ENCODE measurements around the gene CALML4. TPM values are rescaled to one million over a fixed set of nuclear protein-coding genes. Genes with fewer than 3 reads are reported as not detected.
"Not testable (repeated sequence)": the region's sequence is repeated elsewhere in the genome, so short reads cannot be mapped to it uniquely, and the experiment has no call there.

Gene CALML4
- polyA plus RNA-seq, 1 donor (not counting 4 experiments of a cell fraction or from before 2014, with no cell fraction given): 7.0 TPM

DNA sequence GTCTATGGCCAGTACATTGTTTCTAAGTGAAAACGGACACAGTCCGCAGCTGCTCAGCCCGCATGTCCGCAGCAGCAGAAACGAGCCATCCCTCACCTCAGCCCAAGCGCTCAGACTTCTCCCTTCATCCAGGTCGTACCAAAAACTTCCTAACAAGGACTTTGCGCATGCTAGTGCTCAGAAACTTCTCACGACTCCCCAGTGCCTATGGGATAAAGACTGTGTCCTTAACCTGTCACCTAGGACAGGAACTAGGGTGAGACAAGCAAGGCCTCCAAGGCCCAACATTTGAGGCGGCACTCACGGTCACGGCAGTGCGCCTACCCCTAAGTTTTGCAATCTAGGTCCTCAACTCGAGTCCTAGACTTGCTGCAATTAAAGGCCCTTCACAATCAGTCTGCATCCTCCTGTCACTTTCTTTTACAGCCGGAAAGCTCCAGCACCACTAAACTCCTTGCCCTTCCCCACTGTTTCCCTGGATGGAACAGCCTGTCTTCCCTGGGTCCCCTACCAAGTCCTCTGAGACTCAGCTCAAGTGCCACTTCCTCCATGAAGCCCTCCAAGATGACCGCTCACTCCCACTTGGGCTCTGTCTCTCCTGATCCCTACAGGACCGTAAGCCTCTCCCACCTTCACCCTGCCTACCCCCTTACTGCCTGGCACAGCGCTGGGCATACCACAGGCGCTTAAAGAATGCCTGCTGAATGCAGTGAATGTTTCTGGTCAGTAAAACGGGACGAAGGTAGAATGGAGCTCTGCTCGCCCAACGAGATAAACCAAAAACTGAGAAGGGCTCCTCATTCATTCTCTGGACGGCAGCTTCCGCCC, 23.2 kb upstream of the CALML4 start:
- Histone ChIP-seq H3K27me3 (ENCODE audit: control insufficient read depth, extremely low read depth, insufficient read depth, low read length) (peaks cover 4% of the 10 kb centered on the region), H3K79me2 (ENCODE audit: control insufficient read depth, insufficient read depth, low read length) (peaks cover 54% of the 10 kb centered on the region), H2AFZ (ENCODE audit: control insufficient read depth, low read length) (peak overlapping the region; percentile 79), H3K9me1 (ENCODE audit: control insufficient read depth, extremely low read depth, insufficient read depth, low read length) (peaks cover 2% of the 10 kb centered on the region), H3K9ac (ENCODE audit: control insufficient read depth, extremely low read depth, insufficient read depth, low read length) (peak overlapping the region; percentile 95), H3K4me3 (ENCODE audit: control insufficient read depth in 2 of 3, extremely low read depth in 1 of 3, insufficient read depth in 2 of 3, low read depth in 1 of 3, low read length in 3 of 3) (peak overlapping the region; percentile 67 to 82 (median 81)), H3K4me2 (ENCODE audit: control insufficient read depth, extremely low read depth, insufficient read depth, low read depth, low read length) (peak overlapping the region; percentile 98), H3K9me3 (ENCODE audit: control insufficient read depth, low read depth, low read length) (no peaks in the 10 kb centered on the region), H3K36me3 (ENCODE audit: control insufficient read depth in 2 of 2, extremely low read depth in 1 of 2, insufficient read depth in 2 of 2, low read length in 2 of 2) (peaks cover 0 to 3% of the 10 kb centered on the region in 2 experiments), H3K4me1 (ENCODE audit: control insufficient read depth, extremely low read depth, insufficient read depth, low read length) (peaks cover 16% of the 10 kb centered on the region), H3K27ac (ENCODE audit: control insufficient read depth, insufficient read depth, low read length) (peak overlapping the region; percentile 87), H4K20me1 (ENCODE audit: control insufficient read depth, extremely low read depth, insufficient read depth, low read length) (peaks cover 7% of the 10 kb centered on the region)
- dilution Hi-C loops (cut with MboI; ENCODE audit: extremely low pct_ligation_motif_present, low sequenced_read_pairs): no loop called here
- TF ChIP-seq, protein P1, sequence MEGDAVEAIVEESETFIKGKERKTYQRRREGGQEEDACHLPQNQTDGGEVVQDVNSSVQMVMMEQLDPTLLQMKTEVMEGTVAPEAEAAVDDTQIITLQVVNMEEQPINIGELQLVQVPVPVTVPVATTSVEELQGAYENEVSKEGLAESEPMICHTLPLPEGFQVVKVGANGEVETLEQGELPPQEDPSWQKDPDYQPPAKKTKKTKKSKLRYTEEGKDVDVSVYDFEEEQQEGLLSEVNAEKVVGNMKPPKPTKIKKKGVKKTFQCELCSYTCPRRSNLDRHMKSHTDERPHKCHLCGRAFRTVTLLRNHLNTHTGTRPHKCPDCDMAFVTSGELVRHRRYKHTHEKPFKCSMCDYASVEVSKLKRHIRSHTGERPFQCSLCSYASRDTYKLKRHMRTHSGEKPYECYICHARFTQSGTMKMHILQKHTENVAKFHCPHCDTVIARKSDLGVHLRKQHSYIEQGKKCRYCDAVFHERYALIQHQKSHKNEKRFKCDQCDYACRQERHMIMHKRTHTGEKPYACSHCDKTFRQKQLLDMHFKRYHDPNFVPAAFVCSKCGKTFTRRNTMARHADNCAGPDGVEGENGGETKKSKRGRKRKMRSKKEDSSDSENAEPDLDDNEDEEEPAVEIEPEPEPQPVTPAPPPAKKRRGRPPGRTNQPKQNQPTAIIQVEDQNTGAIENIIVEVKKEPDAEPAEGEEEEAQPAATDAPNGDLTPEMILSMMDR (optimal IDR thresholded peaks at IDR 0.05 in 1 of 3, IDR thresholded peaks at IDR 0.05 in 1 of 3, conservative IDR thresholded peaks at IDR 0.05 in 1 of 3; ENCODE audit: extremely low read depth in 1 of 3, insufficient read depth in 2 of 3, low read length in 3 of 3): no peak
- no peak for TF ChIP-seq EZH2 (IDR thresholded peaks at IDR 0.05; ENCODE audit: low read length)
- no peak for FAIRE-seq
- no peak for DNase-seq (ENCODE audit: low read depth, low spot score)

DNA sequence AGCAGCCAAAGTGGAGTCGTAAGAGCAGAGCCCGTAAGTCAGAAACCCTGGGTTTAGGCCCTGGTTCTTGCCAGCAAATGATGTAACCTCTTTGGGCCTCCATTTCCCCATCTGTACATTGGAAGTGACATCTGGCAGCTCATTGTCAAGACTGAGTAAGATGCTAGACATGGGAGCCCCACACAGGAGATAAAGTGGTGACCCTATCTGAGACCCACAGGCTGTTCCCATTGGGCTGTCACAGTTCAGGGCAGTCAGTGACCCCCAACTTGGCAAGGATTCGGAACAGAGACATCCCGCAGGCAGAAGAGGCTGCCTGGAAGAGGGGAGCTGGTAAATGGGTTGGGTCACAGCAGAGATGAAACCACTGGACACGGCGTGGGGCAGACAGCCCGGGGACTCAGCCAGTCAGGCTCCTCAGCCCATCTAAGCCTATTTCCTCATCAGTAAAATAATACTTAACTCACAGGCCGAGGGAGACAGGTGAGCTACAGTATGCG, 22.6 kb upstream of the CALML4 start:
- Histone ChIP-seq H3K27me3 (ENCODE audit: control insufficient read depth, extremely low read depth, insufficient read depth, low read length) (peaks cover 4% of the 10 kb centered on the region), H3K9ac (ENCODE audit: control insufficient read depth, extremely low read depth, insufficient read depth, low read length) (peak overlapping the region; percentile 95), H3K36me3 (ENCODE audit: control insufficient read depth in 2 of 2, extremely low read depth in 1 of 2, insufficient read depth in 2 of 2, low read length in 2 of 2) (peaks cover 0 to 3% of the 10 kb centered on the region in 2 experiments), H4K20me1 (ENCODE audit: control insufficient read depth, extremely low read depth, insufficient read depth, low read length) (peaks cover 10% of the 10 kb centered on the region), H2AFZ (ENCODE audit: control insufficient read depth, low read length) (no peak overlapping the region), H3K27ac (ENCODE audit: control insufficient read depth, insufficient read depth, low read length) (peak overlapping the region; percentile 87), H3K4me1 (ENCODE audit: control insufficient read depth, extremely low read depth, insufficient read depth, low read length) (peaks cover 16% of the 10 kb centered on the region), H3K9me3 (ENCODE audit: control insufficient read depth, low read depth, low read length) (no peaks in the 10 kb centered on the region), H3K79me2 (ENCODE audit: control insufficient read depth, insufficient read depth, low read length) (peaks cover 58% of the 10 kb centered on the region), H3K4me2 (ENCODE audit: control insufficient read depth, extremely low read depth, insufficient read depth, low read depth, low read length) (peak overlapping the region; percentile 98), H3K4me3 (ENCODE audit: control insufficient read depth in 2 of 3, extremely low read depth in 1 of 3, insufficient read depth in 2 of 3, low read depth in 1 of 3, low read length in 3 of 3) (peak overlapping the region in 2 of 3 experiments; percentile 67 to 81), H3K9me1 (ENCODE audit: control insufficient read depth, extremely low read depth, insufficient read depth, low read length) (peaks cover 2% of the 10 kb centered on the region)
- TF ChIP-seq, protein P1 (optimal IDR thresholded peaks at IDR 0.05 in 1 of 3, IDR thresholded peaks at IDR 0.05 in 1 of 3, conservative IDR thresholded peaks at IDR 0.05 in 1 of 3; ENCODE audit: extremely low read depth in 1 of 3, insufficient read depth in 2 of 3, low read length in 3 of 3): no peak
- TF ChIP-seq EZH2 (IDR thresholded peaks at IDR 0.05; ENCODE audit: low read length): no peak
- dilution Hi-C loops (cut with MboI; ENCODE audit: extremely low pct_ligation_motif_present, low sequenced_read_pairs): no loop called here
- no peak for FAIRE-seq
- DNase-seq (ENCODE audit: low read depth, low spot score): no peak

DNA sequence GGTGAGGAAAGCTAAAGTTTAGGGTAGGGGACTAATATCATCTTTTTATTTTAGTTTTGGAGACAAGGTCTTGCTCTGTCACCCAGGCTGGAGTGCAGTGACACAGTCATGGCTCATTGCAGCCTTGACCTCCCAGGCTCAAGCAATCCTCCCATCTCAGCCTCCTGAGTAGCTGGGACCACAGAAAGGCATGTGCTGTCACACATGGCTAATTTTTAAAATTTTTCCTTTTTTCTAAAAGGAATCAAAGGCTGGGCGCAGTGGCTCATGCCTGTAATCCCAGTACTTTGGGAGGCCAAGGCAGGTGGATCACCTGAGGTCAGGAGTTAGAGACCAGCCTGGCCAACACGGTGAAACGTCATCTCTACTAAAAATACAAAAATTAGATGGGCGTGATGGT, 20.3 kb upstream of the CALML4 start:
- H3K9me3 ChIP-seq (ENCODE audit: control insufficient read depth, low read depth, low read length); H2AFZ ChIP-seq (ENCODE audit: control insufficient read depth, low read length); H3K4me2 ChIP-seq (ENCODE audit: control insufficient read depth, extremely low read depth, insufficient read depth, low read depth, low read length); FAIRE-seq; H3K4me3 ChIP-seq (ENCODE audit: control insufficient read depth in 2 of 3, extremely low read depth in 1 of 3, insufficient read depth in 2 of 3, low read depth in 1 of 3, low read length in 3 of 3); DNase-seq (ENCODE audit: low read depth, low spot score); H3K27ac ChIP-seq (ENCODE audit: control insufficient read depth, insufficient read depth, low read length); H3K36me3 ChIP-seq (ENCODE audit: control insufficient read depth in 2 of 2, extremely low read depth in 1 of 2, insufficient read depth in 2 of 2, low read length in 2 of 2); dilution Hi-C loops (cut with MboI; ENCODE audit: extremely low pct_ligation_motif_present, low sequenced_read_pairs); H3K9me1 ChIP-seq (ENCODE audit: control insufficient read depth, extremely low read depth, insufficient read depth, low read length); H4K20me1 ChIP-seq (ENCODE audit: control insufficient read depth, extremely low read depth, insufficient read depth, low read length); H3K9ac ChIP-seq (ENCODE audit: control insufficient read depth, extremely low read depth, insufficient read depth, low read length); H3K27me3 ChIP-seq (ENCODE audit: control insufficient read depth, extremely low read depth, insufficient read depth, low read length): not testable (repeated sequence)
- Histone ChIP-seq H3K4me1 (ENCODE audit: control insufficient read depth, extremely low read depth, insufficient read depth, low read length) (peaks cover 16% of the 10 kb centered on the region), H3K79me2 (ENCODE audit: control insufficient read depth, insufficient read depth, low read length) (peaks cover 59% of the 10 kb centered on the region)

Data from keratinocyte (primary cell).